ENCODE data around the gene SESN3.

GRCh38 chr11:95232666-95233065, 1.7 kb upstream of the SESN3 start:
- TF ChIP-seq CTCF (conservative IDR thresholded peaks at IDR 0.05 in 1 of 2, IDR thresholded peaks at IDR 0.05 in 1 of 2; ENCODE audit: extremely low read depth in 1 of 2, insufficient read depth in 1 of 2, low read depth in 1 of 2, low read length in 2 of 2) (no peak), EZH2 (IDR thresholded peaks at IDR 0.05; ENCODE audit: borderline replicate concordance, low read length) (no peak)

Measured in mammary epithelial cell (primary cell).